HEK293T (cell line): ENCODE measurements around the gene RAD9B.
"Not testable (repeated sequence)": the region's sequence is repeated elsewhere in the genome, so short reads cannot be mapped to it uniquely, and the experiment has no call there.

Experiments used
- BHLHE40 ChIP-seq: fragments of 450-650 bp; IDR thresholded peaks from 2 replicates; pipeline ENCODE4 v1.6.1; 2016; ENCODE audit warnings: mild to moderate bottlenecking, moderate library complexity, borderline replicate concordance
- CTBP1 ChIP-seq: fragments of 450-650 bp; IDR thresholded peaks from 2 replicates; pipeline ENCODE4 v1.6.1; 2016; ENCODE audit warnings: borderline replicate concordance
- FOXA1 ChIP-seq: fragments of 450-650 bp; IDR thresholded peaks from 2 replicates; pipeline ENCODE4 v1.6.1; 2016; ENCODE audit warnings: mild to moderate bottlenecking
- FOXK2 ChIP-seq: fragments of 450-650 bp; IDR thresholded peaks from 2 replicates; pipeline ENCODE4 v1.6.1; 2016; ENCODE audit warnings: mild to moderate bottlenecking
- FOXM1 ChIP-seq: fragments of 450-650 bp; IDR thresholded peaks from 2 replicates; pipeline ENCODE4 v1.6.1; 2017; ENCODE audit warnings: mild to moderate bottlenecking, borderline replicate concordance
- HDGF ChIP-seq: fragments of 450-650 bp; IDR thresholded peaks from 2 replicates; pipeline ENCODE4 v1.6.1; 2017; ENCODE audit warnings: antibody characterized with exemption, borderline replicate concordance
- SP1 ChIP-seq: fragments of 450-650 bp; IDR thresholded peaks from 2 replicates; pipeline ENCODE4 v1.6.1; 2017
- SUZ12 ChIP-seq: fragments of 450-650 bp; IDR thresholded peaks from 2 replicates; pipeline ENCODE4 v1.6.1; 2016; ENCODE audit warnings: mild to moderate bottlenecking

DNA sequence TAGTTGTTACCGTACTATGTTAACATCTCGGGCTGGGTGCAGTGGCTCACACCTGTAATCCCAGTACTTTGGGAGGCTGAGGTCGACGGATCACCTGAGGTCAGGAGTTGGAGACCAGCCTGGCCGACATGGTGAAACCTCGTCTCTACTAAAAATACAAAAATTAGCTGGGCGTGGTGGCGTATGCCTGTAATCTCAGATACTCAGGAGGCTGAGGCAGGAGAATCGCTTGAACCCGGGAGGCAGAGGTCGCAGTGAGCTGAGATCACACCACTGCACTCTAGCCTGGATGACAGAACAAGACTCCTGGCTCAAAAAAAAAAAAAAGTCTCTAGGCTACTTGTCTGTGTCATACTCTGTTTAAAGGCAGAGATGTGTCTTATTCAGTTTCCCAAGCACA lies 36.4 kb upstream of the RAD9B start:
- TF ChIP-seq FOXA1, CTBP1, FOXM1, FOXK2, SP1, SUZ12, BHLHE40, HDGF: not testable (repeated sequence)
